T-helper 1 cell treated with Interleukin-12 subunit alpha and Interleukin-12 subunit beta and Interleukin-4 antibody, amounts not matched to agents 30 μg/mL and 1 μg/mL, for 36 hours (primary cell): ENCODE data around the gene CHMP4B.
A peak's percentile ranks its signal among the peaks of the same experiment; 100 is the strongest.

Experiments
- H3K27ac Mint-ChIP-seq: one replicate; pipeline ENCODE4 v1.8.0; 2021; ENCODE audit warnings: mild to moderate bottlenecking, mixed read lengths
- H3K27me3 Mint-ChIP-seq: one replicate; pipeline ENCODE4 v1.8.0; 2021; ENCODE audit warnings: low read depth, mixed read lengths
- H3K36me3 Mint-ChIP-seq: one replicate; pipeline ENCODE4 v1.8.0; 2021; ENCODE audit warnings: low read depth, mixed read lengths
- H3K4me1 Mint-ChIP-seq: one replicate; pipeline ENCODE4 v1.8.0; 2021; ENCODE audit warnings: low read depth, mixed read lengths
- H3K4me3 Mint-ChIP-seq: one replicate; pipeline ENCODE4 v1.8.0; 2021; ENCODE audit warnings: mild to moderate bottlenecking, moderate library complexity, mixed read lengths
- H3K9me3 Mint-ChIP-seq: one replicate; pipeline ENCODE4 v1.8.0; 2021; ENCODE audit warnings: mixed read lengths

CHMP4B gene

GRCh38 chr20:33833333-33833732, 22.2 kb downstream of the CHMP4B start:
- H3K36me3 Mint-ChIP-seq = peaks cover 18% of the 10 kb centered on the region
- H3K4me1 Mint-ChIP-seq = peaks cover 38% of the 10 kb centered on the region
- no peak overlapping the region for H3K4me3 Mint-ChIP-seq
- H3K27me3 Mint-ChIP-seq = no peaks in the 10 kb centered on the region
- no peaks in the 10 kb centered on the region for H3K9me3 Mint-ChIP-seq
- H3K27ac Mint-ChIP-seq = peak overlapping the region; percentile 17

DNA sequence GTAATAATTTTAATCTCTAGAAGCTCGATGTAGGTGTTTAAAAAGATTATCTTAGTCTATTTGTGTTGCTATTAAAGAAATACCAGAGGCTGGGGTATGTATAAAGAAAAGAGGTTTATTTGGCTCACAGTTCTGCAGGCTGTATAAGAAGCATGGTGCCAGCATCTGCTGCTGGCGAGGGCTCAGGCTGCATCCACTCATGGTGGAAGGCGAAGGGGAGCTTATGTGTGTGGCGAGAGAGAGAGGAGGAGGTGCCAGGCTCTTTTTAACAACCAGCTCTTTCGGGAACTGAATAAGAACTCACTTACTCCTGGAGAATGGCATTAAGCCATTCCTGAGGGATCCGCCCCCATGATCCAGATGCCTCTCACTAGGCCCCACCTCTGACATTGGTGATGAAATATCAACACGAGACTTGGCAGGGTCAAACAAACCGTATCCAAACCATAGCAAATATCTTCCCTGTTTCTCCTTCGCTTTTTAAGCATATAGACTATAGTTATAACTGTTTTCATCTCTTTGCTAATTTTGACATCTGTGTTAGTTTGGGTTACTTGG, 24.5 kb downstream of the CHMP4B start:
- Mint-ChIP-seq H3K4me3 (no peak overlapping the region), H3K27ac (no peak overlapping the region), H3K9me3 (no peaks in the 10 kb centered on the region), H3K27me3 (no peaks in the 10 kb centered on the region), H3K4me1 (peaks cover 34% of the 10 kb centered on the region), H3K36me3 (peaks cover 18% of the 10 kb centered on the region)

DNA sequence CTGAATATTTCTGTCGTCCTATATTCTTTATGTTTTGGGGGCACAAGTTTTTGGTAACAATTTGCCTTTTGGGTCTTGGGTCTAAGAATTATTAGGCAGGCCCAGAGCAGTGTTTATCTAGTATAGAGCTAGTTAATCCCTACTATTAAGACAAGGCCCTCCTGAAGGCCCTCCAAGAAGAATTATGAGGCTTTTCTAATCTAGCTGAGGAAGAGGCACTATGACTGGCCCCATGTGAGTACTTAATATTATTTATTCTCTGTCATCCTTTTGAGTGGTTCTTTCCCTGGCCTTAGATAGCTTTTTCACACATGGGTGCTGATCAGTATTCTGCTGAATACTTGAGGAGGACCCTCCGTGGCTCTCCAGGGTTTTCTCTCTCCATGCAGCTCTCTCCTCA, 25.1 kb downstream of the CHMP4B start:
- no peaks in the 10 kb centered on the region for H3K27me3 Mint-ChIP-seq
- peaks cover 18% of the 10 kb centered on the region for H3K36me3 Mint-ChIP-seq
- no peaks in the 10 kb centered on the region for H3K9me3 Mint-ChIP-seq
- H3K4me1 Mint-ChIP-seq = peaks cover 36% of the 10 kb centered on the region
- H3K4me3 Mint-ChIP-seq = no peak overlapping the region
- H3K27ac Mint-ChIP-seq = no peak overlapping the region

DNA sequence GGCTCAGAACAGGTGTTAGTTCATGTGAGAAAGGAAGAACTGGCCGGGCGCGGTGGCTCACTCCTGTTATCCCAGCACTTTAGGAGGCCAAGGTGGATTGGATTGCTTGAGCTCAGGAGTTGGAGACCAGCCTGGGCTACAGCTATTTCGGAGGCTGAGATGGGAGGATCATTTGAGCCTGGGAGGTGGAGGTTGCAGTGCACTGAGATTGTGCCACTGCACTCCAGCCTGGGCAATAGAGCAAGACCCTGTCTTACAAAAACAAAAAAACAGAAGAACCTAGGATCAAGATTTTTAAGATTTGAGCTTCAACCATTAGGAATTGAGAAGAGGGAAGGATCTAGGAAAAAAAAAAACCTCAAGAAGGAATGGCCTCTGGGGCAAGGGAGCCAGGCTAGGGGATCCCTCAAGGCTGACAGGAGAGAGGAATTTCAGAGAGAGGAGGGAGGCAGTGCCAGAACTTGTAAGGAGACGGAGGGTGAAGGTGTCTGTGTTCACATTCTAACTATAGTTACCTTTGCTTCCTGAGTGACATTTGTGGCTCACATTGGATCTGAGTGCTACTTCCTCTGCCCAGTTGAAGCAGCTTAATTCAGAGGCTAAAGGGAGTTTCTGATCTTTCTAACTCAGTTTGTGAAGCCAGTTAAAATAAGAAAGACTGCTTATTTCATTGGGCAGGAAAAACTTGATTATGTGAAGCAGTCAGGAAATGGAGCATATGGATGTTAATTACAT, 26.1 kb downstream of the CHMP4B start:
- Mint-ChIP-seq H3K4me3 (no peak overlapping the region), H3K27me3 (no peaks in the 10 kb centered on the region), H3K36me3 (peaks cover 16% of the 10 kb centered on the region), H3K9me3 (no peaks in the 10 kb centered on the region), H3K4me1 (peaks cover 45% of the 10 kb centered on the region), H3K27ac (peak overlapping the region; percentile 54)

DNA sequence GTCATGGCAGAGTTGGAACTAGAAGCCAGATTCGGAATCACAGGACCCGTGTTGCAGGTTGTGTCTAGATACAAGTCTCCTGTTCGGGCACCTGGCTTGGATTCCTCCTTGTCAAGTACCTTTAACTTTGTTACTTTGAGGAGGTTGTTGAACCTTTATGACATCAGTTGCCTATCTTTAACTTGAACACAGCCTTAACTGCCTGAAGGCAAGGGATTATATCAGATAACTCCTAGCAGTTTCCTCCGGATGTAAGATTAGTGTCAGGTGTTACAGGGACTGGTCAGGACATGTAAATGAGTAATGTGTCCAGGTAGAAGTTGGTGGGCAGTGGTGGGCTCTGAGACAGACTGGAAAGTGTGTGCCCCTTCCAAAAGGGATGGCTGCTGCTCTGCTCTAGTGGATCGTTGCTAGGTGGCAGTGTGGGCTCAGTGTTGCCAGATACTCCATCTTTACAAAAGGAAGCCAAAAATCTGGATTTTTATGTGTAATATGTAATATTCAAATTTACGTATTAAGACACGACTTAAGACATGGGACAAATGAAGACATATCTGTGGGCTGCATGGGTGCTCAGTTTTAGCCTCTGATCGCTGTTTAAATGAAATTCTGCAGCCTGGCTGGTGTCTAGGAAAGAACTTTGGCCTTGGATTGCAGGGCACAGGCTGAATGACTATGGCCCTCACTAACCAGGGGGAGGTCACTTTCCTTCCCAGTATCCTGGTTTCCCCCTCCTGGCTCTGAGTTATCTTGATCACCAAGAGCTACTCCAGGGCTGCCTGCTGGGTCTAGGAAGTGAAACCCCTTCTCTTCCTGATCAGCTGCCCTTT, 27.1 kb downstream of the CHMP4B start:
- Mint-ChIP-seq H3K4me3 (no peak overlapping the region), H3K36me3 (peaks cover 11% of the 10 kb centered on the region), H3K9me3 (no peaks in the 10 kb centered on the region), H3K4me1 (peaks cover 51% of the 10 kb centered on the region), H3K27me3 (no peaks in the 10 kb centered on the region), H3K27ac (no peak overlapping the region)

- Mint-ChIP-seq H3K9me3 (no peaks in the 10 kb centered on the region), H3K4me1 (peaks cover 58% of the 10 kb centered on the region), H3K4me3 (no peak overlapping the region)
These were observed 28.4 kb downstream of the CHMP4B start for GRCh38 chr20:33839591-33839990.

GRCh38 chr20:33840160-33840559, 29.0 kb downstream of the CHMP4B start:
- peaks cover 2% of the 10 kb centered on the region for H3K36me3 Mint-ChIP-seq
- no peak overlapping the region for H3K27ac Mint-ChIP-seq
- no peaks in the 10 kb centered on the region for H3K27me3 Mint-ChIP-seq
- H3K4me1 Mint-ChIP-seq = peaks cover 56% of the 10 kb centered on the region
- no peak overlapping the region for H3K4me3 Mint-ChIP-seq
- H3K9me3 Mint-ChIP-seq = no peaks in the 10 kb centered on the region

More at GRCh38 chr20:33839591-33839990, 28.4 kb downstream of the CHMP4B start:
- H3K27ac Mint-ChIP-seq = no peak overlapping the region
- peaks cover 4% of the 10 kb centered on the region for H3K36me3 Mint-ChIP-seq
- no peaks in the 10 kb centered on the region for H3K27me3 Mint-ChIP-seq

DNA sequence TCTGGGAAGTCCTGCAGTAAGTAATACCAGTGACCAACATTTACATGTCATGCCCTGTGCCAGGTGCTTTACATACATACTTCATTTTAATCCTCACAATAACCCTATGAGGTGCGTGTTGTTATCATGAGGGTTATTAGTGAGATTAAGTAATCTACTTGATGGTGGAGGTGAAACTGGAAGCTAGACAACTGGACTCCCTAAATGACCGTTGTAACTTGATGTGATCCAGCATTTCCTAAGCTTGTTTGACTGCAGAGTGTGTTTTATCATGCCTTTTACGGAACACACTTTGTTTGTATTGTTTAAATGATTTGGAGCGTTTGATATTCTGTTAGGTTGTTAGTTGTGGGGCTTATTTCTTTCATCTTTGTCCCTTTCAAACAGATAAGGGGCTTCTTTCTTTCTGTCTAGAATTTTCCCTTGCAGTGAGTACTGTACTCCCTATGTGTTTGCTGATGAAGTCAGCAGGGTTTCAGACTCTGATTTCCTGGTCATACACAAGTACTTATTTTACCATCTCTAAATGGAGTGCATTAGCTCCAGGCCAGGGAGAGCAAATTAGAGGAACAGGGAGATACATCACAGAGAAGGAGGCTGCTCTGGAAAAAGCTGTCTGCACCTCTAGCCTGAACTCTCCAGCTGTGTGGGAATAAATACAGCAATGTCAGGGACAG, 29.7 kb downstream of the CHMP4B start:
- Mint-ChIP-seq H3K4me1 (peaks cover 61% of the 10 kb centered on the region), H3K9me3 (no peaks in the 10 kb centered on the region), H3K4me3 (no peak overlapping the region), H3K27ac (no peak overlapping the region), H3K27me3 (no peaks in the 10 kb centered on the region), H3K36me3 (no peaks in the 10 kb centered on the region)

- Mint-ChIP-seq H3K4me3 (no peak overlapping the region), H3K4me1 (peaks cover 64% of the 10 kb centered on the region), H3K27ac (peak overlapping the region; percentile 3), H3K36me3 (peaks cover 3% of the 10 kb centered on the region), H3K27me3 (no peaks in the 10 kb centered on the region), H3K9me3 (no peaks in the 10 kb centered on the region)
These were observed 30.3 kb downstream of the CHMP4B start for GRCh38 chr20:33841436-33841799.

DNA sequence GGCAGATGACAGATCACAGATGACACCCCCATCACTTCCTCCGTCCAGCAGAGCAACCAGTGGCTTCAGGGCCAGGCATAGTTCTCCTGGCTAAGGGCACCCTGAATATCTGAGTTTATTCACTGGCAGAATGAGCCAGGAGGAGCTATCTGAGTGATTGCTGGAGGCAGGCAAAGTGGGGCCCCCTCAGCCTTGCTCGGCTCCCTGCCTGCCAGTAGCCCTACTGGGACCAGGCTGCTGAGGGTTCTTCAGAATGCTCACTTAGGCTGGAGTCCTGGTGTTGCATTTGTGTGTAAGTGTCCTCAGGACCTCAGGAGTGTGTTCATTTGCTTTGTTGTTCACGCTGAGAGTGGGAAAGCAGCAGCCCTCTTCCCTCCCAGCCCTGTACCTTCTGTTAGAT, 31.2 kb downstream of the CHMP4B start:
- Mint-ChIP-seq H3K4me1 (peaks cover 63% of the 10 kb centered on the region), H3K4me3 (no peak overlapping the region), H3K36me3 (peaks cover 3% of the 10 kb centered on the region), H3K27ac (no peak overlapping the region), H3K27me3 (no peaks in the 10 kb centered on the region), H3K9me3 (no peaks in the 10 kb centered on the region)

DNA sequence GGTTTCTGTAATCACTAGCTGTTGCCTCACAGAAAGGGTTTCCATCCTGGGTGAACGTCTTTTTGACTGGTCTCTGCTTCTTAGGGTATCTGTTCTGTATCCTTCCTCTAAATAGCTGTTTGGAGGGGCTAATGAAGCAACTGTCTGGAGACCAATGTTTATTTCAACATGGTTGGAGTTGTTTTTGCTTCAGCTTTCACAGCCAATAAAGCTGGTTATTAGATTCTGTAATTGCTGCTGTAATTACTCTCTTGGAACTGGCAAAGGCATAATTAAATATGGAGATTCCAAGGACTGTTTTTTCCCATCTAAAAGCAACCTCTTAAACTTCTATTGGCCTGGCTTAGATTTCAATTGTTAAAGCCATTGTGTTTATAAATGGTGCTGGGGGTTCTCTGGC, 31.9 kb downstream of the CHMP4B start:
- Mint-ChIP-seq H3K4me1 (peaks cover 61% of the 10 kb centered on the region), H3K27ac (no peak overlapping the region), H3K27me3 (no peaks in the 10 kb centered on the region), H3K9me3 (no peaks in the 10 kb centered on the region), H3K36me3 (peaks cover 3% of the 10 kb centered on the region), H3K4me3 (no peak overlapping the region)

DNA sequence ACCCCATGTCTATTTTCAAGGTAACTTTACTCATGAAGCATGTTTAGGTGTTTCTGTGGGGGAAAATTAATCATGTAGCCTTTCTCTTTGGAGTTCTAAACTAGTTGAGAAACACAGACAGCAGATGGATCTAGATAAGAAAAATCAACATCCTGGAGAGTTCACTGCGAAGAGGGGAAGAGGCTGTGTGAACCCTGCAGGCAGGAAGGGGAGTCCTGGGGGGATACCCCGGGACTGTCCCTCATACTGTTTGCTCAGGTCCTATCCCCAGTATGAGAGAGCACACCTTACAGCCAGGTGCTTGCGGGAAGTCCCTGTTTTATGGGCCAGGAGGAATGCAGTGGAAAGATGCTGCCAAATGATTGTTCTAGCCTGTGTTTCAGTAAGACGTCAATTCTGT, 32.7 kb downstream of the CHMP4B start:
- Mint-ChIP-seq H3K27ac (peak overlapping the region; percentile 34), H3K36me3 (peaks cover 10% of the 10 kb centered on the region), H3K27me3 (no peaks in the 10 kb centered on the region), H3K9me3 (no peaks in the 10 kb centered on the region), H3K4me3 (peak overlapping the region; percentile 17), H3K4me1 (peaks cover 63% of the 10 kb centered on the region)

DNA sequence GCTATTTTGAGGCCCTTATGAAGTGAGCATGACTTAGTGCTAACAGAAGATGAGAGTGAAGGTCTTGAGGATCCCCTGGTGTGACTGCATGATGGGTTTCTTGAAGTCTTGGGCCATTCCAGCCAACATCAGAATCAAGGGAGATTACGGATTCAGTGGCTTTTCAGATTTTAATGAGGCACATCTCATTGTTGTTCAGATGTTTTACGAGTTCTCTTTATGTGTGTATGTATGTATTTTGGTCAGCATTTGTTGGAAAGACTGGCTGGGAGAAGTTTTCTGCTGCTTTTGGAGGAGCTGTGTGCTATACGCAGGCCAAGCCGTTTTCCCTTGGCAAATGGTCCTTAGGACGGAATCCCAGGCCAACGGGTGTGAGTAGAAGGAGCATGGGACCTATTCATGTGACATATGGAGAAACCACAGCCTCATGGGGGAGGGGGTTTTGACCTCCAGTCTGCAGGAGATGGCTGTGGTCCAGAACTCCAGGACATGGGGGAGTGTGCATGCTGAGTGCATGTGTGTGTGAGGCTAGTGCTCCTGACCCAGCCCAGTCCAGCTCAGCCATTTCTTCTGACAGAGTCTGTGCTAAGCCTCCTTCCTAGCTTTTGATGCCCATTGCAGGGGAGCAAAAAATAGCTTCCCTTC, 35.3 kb downstream of the CHMP4B start:
- no peak overlapping the region for H3K27ac Mint-ChIP-seq
- peaks cover 28% of the 10 kb centered on the region for H3K36me3 Mint-ChIP-seq
- no peaks in the 10 kb centered on the region for H3K9me3 Mint-ChIP-seq
- H3K4me3 Mint-ChIP-seq = no peak overlapping the region
- H3K4me1 Mint-ChIP-seq = peaks cover 65% of the 10 kb centered on the region
- H3K27me3 Mint-ChIP-seq = no peaks in the 10 kb centered on the region

DNA sequence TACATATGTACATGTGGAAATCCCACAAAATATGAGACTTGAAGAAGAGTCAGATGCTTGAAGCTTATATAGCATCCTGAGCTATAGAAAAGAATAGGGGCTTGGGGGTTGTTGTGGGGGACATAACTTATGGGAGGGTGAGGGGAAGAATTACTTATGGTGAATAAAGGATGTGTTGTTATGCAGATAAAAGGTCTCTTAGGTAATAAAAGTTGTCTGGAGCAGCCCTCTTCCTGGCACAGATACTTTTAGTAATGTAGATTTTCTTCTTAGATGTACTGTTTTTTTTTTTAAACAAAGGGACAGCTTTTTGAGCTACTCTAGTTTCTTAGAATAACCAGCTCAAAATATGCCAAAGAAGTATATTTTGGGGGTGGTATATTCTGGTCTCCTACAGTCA, 35.9 kb downstream of the CHMP4B start:
- Mint-ChIP-seq H3K4me3 (no peak overlapping the region), H3K9me3 (no peaks in the 10 kb centered on the region), H3K27me3 (no peaks in the 10 kb centered on the region), H3K36me3 (peaks cover 34% of the 10 kb centered on the region), H3K4me1 (peaks cover 66% of the 10 kb centered on the region), H3K27ac (no peak overlapping the region)
